Endothelial cell of umbilical vein (primary cell): ENCODE measurements around the gene DIS3L2. TPM values are rescaled to one million over a fixed set of nuclear protein-coding genes. Genes with fewer than 3 reads are reported as not detected.

Experiments used
- BruUV-seq: library from RNA; stranded (reverse); fragments of 400-500 nt; replicated peaks from 2 replicates; lab custom pipeline; 2021; lab: Mats Ljungman, UMichigan
- CTCF ChIA-PET: fragments of 300-600, 350-600 bp; sonication (Branson Sonifier 250); formaldehyde crosslinking; loops from one replicate; lab custom pipeline; 2021; ENCODE audit warnings: antibody characterized with exemption, inconsistent platforms; lab: Charles Lee
- POLR2A ChIA-PET: fragments of 300-600, 350-600 bp; sonication (Branson Sonifier 250); formaldehyde crosslinking; loops from one replicate; lab custom pipeline; 2021; ENCODE audit warnings: antibody characterized with exemption, inconsistent platforms; lab: Charles Lee
- DNase-seq: peaks from one replicate; pipeline ENCODE4 v3.0.0-alpha.2; 2011; ENCODE audit warnings: low read depth, low spot score
- FAIRE-seq: peaks from 2 replicates; lab custom pipeline; 2011; peaks lifted over from hg19 to GRCh38; lab: Jason Lieb, UNC
- H2AFZ ChIP-seq: 2 replicates; pipeline ENCODE4 v1.6.0; 2012; ENCODE audit warnings: low read depth, low read length, control low read depth, inconsistent platforms
- H3K27ac ChIP-seq: 2 replicates; pipeline ENCODE4 v1.5.1; 2011; ENCODE audit warnings: low read depth, mild to moderate bottlenecking, control low read depth, low read length, moderate library complexity; ENCODE audit not compliant: insufficient read depth
- H3K27me3 ChIP-seq, 2 experiments: 2 replicates each; pipeline versions ENCODE4 v1.6.0 to v1.6.1; 2011; ENCODE audit warnings: low read length in 2 of 2, mixed read lengths in 1 of 2; ENCODE audit not compliant: control insufficient read depth in 2 of 2, insufficient read depth in 2 of 2
- H3K36me3 ChIP-seq, 2 experiments: 2 replicates in 1 of 2; 3 replicates in 1 of 2; pipeline ENCODE4 v1.5.1; 2011; ENCODE audit warnings: low read length in 2 of 2, mild to moderate bottlenecking in 1 of 2, moderate library complexity in 1 of 2; ENCODE audit not compliant: control insufficient read depth in 2 of 2, insufficient read depth in 2 of 2; ENCODE audit errors: extremely low read depth in 1 of 2
- H3K4me1 ChIP-seq: 3 replicates; pipeline ENCODE4 v1.5.1; 2011; ENCODE audit warnings: mild to moderate bottlenecking, low read length; ENCODE audit not compliant: control insufficient read depth, insufficient read depth; ENCODE audit errors: extremely low read depth
- H3K4me2 ChIP-seq: 2 replicates; pipeline ENCODE4 v1.6.1; 2011; ENCODE audit warnings: low read length, control low read depth, mixed read lengths; ENCODE audit not compliant: insufficient read depth
- H3K4me3 ChIP-seq, 3 experiments: fragments of 200-600 bp in 1 of 3; sonication (generic), shearing (Covaris generic) in 1 of 3; replicated peaks in 1 of 3; 2 replicates each; pipeline ENCODE4 v1.5.1; 2011 to 2016; ENCODE audit warnings: control low read depth in 3 of 3, low read length in 3 of 3, mild to moderate bottlenecking in 2 of 3, inconsistent platforms in 1 of 3, low read depth in 1 of 3, moderate library complexity in 1 of 3; ENCODE audit not compliant: insufficient read depth in 1 of 3
- H3K79me2 ChIP-seq: 2 replicates; pipeline ENCODE4 v1.6.0; 2012; ENCODE audit warnings: low read length, inconsistent platforms; ENCODE audit not compliant: control insufficient read depth, insufficient read depth
- H3K9ac ChIP-seq: replicated peaks from 2 replicates; pipeline ENCODE3; 2011; ENCODE audit warnings: low read length, control low read depth; ENCODE audit not compliant: insufficient read depth; ENCODE audit errors: extremely low read depth
- H3K9me1 ChIP-seq: replicated peaks from 3 replicates; pipeline ENCODE4 v1.6.0; 2011; ENCODE audit warnings: mild to moderate bottlenecking, low read length; ENCODE audit not compliant: control insufficient read depth, insufficient read depth; ENCODE audit errors: extremely low read depth
- H3K9me3 ChIP-seq: replicated peaks from 2 replicates; pipeline ENCODE4 v1.5.1; 2012; ENCODE audit warnings: low read length, inconsistent platforms; ENCODE audit not compliant: control insufficient read depth, insufficient read depth
- H4K20me1 ChIP-seq: replicated peaks from 2 replicates; pipeline ENCODE3; 2011; ENCODE audit warnings: mild to moderate bottlenecking, low read length; ENCODE audit not compliant: control insufficient read depth, insufficient read depth; ENCODE audit errors: extremely low read depth
- EZH2 ChIP-seq: IDR thresholded peaks from 2 replicates; pipeline ENCODE4 v1.6.1; 2012; ENCODE audit warnings: borderline replicate concordance, low read depth, mild to moderate bottlenecking, moderate library complexity, low read length, inconsistent platforms; ENCODE audit not compliant: severe bottlenecking
- FOS ChIP-seq: IDR thresholded peaks from 2 replicates; pipeline ENCODE4 v1.6.1; 2011; ENCODE audit warnings: mild to moderate bottlenecking, low read length, moderate library complexity, borderline replicate concordance; ENCODE audit not compliant: insufficient read depth
- GATA2 ChIP-seq: IDR thresholded peaks from 2 replicates; pipeline ENCODE4 v1.7.0; 2011; ENCODE audit warnings: low read depth, mild to moderate bottlenecking, moderate library complexity, mixed read lengths, low read length; ENCODE audit not compliant: insufficient read length, insufficient read depth
- JUN ChIP-seq: IDR thresholded peaks from 2 replicates; pipeline ENCODE4 v1.6.1; 2011; ENCODE audit warnings: borderline replicate concordance, low read depth; ENCODE audit not compliant: insufficient read length, insufficient read depth
- MYC ChIP-seq: IDR thresholded peaks from one replicate; pipeline ENCODE4 v1.6.1; 2011; ENCODE audit warnings: mild to moderate bottlenecking, low read depth, low read length
- POLR2A ChIP-seq: IDR thresholded peaks from 2 replicates; pipeline ENCODE4 v1.6.1; 2012; ENCODE audit warnings: low read depth, mild to moderate bottlenecking, control low read depth, low read length
- POLR2AphosphoS5 ChIP-seq: IDR thresholded peaks from 2 replicates; pipeline ENCODE4 v1.6.1; 2012; ENCODE audit warnings: low read depth, mild to moderate bottlenecking, control low read depth, low read length, moderate library complexity; ENCODE audit not compliant: insufficient read depth
- dilution Hi-C: fragments of 300-500 bp; cut with MboI; formaldehyde crosslinking; loops from one replicate; pipeline ENCODE4 v1.15.0; 2019; ENCODE audit warnings: low sequenced_read_pairs; ENCODE audit not compliant: extremely low pct_ligation_motif_present
- intact Hi-C: fragments of 100-400 bp; cut with micrococcal nuclease; formaldehyde crosslinking; loops from one replicate; pipeline ENCODE4 v1.10.0; 2022
- polyA plus RNA-seq, 4 experiments: library from polyadenylated mRNA; depleted of rRNA in 3 of 4; stranded (reverse) in 3 of 4; unstranded in 1 of 4; fragments of >200 nt; gene quantifications; 2 replicates each; pipeline versions ENCODE4 v1.2.1 to v1.2.3, GENCODE V29; 2011 to 2012; ENCODE audit warnings: missing spikeins in 1 of 4
- total RNA-seq: library from RNA; stranded (reverse); gene quantifications from 2 replicates; pipeline ENCODE4 v1.2.3, GENCODE V29; 2021
- TF ChIP-seq, protein P1 (sequence below), 2 donors: IDR thresholded peaks; 1 replicate in 1 of 2; 2 replicates in 1 of 2; pipeline ENCODE4 v1.5.1; 2011; ENCODE audit warnings: low read length in 2 of 2, mild to moderate bottlenecking in 2 of 2, moderate library complexity in 2 of 2, control low read depth in 1 of 2, inconsistent platforms in 1 of 2, low read depth in 1 of 2; ENCODE audit not compliant: insufficient read depth in 1 of 2; ENCODE audit errors: extremely low read depth in 1 of 2
- TF ChIP-seq, protein P2 (sequence below): IDR thresholded peaks from 2 replicates; pipeline ENCODE4 v1.6.1; 2011; ENCODE audit not compliant: insufficient read depth, insufficient read length

The DIS3L2 gene
- total and polyA plus RNA-seq, 2 donors (not counting 3 experiments of a cell fraction or from before 2014, with no cell fraction given): 14.6 to 31.2 TPM

DNA sequence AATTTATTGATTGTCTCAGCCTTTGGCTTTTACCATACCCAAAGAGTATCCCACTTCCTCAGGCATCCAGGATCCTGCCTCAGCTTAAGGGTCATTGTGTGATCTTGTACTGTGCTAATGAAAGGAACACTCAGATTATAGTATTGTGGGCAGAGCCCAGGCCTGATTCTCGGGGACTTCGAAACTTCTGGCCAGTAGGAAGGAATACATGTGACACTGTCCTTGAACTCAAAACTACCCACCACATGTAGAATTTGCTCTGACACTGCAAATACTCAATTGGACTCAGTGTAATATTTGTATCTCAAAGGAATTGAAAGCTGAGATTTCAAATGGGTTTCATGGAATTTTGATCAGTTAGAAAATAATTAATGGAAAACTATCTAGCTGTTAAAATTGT lies 15.9 kb downstream of the DIS3L2 start:
- CTCF ChIA-PET: no interaction called here

More for the DNA sequence above, 15.9 kb downstream of the DIS3L2 start:
- no peak for DNase-seq
- dilution Hi-C loops: no loop called here
- POLR2A ChIA-PET: no interaction called here
- BruUV-seq: no TSS peak
- H4K20me1 ChIP-seq: no peaks in the 10 kb centered on the region
- H3K4me3 ChIP-seq: no peak overlapping the region
- peaks cover 4% of the 10 kb centered on the region for H3K79me2 ChIP-seq
- no peaks in the 10 kb centered on the region for H3K27me3 ChIP-seq
- no peaks in the 10 kb centered on the region for H3K4me1 ChIP-seq
- no peak overlapping the region for H2AFZ ChIP-seq
- TF ChIP-seq MYC (no peak), EZH2 (no peak), GATA2 (no peak), JUN (no peak), FOS (no peak), POLR2AphosphoS5 (no peak), POLR2A (no peak)
- TF ChIP-seq, protein P1, sequence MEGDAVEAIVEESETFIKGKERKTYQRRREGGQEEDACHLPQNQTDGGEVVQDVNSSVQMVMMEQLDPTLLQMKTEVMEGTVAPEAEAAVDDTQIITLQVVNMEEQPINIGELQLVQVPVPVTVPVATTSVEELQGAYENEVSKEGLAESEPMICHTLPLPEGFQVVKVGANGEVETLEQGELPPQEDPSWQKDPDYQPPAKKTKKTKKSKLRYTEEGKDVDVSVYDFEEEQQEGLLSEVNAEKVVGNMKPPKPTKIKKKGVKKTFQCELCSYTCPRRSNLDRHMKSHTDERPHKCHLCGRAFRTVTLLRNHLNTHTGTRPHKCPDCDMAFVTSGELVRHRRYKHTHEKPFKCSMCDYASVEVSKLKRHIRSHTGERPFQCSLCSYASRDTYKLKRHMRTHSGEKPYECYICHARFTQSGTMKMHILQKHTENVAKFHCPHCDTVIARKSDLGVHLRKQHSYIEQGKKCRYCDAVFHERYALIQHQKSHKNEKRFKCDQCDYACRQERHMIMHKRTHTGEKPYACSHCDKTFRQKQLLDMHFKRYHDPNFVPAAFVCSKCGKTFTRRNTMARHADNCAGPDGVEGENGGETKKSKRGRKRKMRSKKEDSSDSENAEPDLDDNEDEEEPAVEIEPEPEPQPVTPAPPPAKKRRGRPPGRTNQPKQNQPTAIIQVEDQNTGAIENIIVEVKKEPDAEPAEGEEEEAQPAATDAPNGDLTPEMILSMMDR (IDR thresholded peaks at IDR 0.05; ENCODE audit: extremely low read depth in 1 of 2, insufficient read depth in 1 of 2, low read depth in 1 of 2, low read length in 2 of 2): no peak
- TF ChIP-seq, protein P2, sequence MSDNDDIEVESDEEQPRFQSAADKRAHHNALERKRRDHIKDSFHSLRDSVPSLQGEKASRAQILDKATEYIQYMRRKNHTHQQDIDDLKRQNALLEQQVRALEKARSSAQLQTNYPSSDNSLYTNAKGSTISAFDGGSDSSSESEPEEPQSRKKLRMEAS: no peak
- H3K9me1 ChIP-seq: no peaks in the 10 kb centered on the region
- intact Hi-C loops: no loop called here
- H3K4me2 ChIP-seq: no peak overlapping the region
- H3K36me3 ChIP-seq: no peaks in the 10 kb centered on the region
- no peak overlapping the region for H3K9ac ChIP-seq
- H3K9me3 ChIP-seq: no peaks in the 10 kb centered on the region
- no peak overlapping the region for H3K27ac ChIP-seq
- FAIRE-seq: no peak
